GM12864 (cell line): ENCODE measurements around the gene NPC1L1.
"Not testable (repeated sequence)": the region's sequence is repeated elsewhere in the genome, so short reads cannot be mapped to it uniquely, and the experiment has no call there.

Experiments
- DNase-seq: peaks from one replicate; pipeline ENCODE4 v3.0.0-alpha.2; 2011; ENCODE audit warnings: low read depth
- H3K4me3 ChIP-seq: 2 replicates; pipeline ENCODE4 v1.5.1; 2011; ENCODE audit warnings: mild to moderate bottlenecking, low read depth, low read length, control low read depth
- TF ChIP-seq, protein P1 (sequence below): IDR thresholded peaks from 2 replicates; pipeline ENCODE4 v1.5.1; 2011; ENCODE audit warnings: low read depth, mild to moderate bottlenecking, moderate library complexity, low read length, control low read depth, inconsistent platforms; ENCODE audit errors: missing control alignments

The NPC1L1 gene

GRCh38 chr7:44515590-44516268, 25.4 kb downstream of the NPC1L1 start:
- DNase-seq = no peak
- TF ChIP-seq, protein P1, sequence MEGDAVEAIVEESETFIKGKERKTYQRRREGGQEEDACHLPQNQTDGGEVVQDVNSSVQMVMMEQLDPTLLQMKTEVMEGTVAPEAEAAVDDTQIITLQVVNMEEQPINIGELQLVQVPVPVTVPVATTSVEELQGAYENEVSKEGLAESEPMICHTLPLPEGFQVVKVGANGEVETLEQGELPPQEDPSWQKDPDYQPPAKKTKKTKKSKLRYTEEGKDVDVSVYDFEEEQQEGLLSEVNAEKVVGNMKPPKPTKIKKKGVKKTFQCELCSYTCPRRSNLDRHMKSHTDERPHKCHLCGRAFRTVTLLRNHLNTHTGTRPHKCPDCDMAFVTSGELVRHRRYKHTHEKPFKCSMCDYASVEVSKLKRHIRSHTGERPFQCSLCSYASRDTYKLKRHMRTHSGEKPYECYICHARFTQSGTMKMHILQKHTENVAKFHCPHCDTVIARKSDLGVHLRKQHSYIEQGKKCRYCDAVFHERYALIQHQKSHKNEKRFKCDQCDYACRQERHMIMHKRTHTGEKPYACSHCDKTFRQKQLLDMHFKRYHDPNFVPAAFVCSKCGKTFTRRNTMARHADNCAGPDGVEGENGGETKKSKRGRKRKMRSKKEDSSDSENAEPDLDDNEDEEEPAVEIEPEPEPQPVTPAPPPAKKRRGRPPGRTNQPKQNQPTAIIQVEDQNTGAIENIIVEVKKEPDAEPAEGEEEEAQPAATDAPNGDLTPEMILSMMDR = no peak

DNA sequence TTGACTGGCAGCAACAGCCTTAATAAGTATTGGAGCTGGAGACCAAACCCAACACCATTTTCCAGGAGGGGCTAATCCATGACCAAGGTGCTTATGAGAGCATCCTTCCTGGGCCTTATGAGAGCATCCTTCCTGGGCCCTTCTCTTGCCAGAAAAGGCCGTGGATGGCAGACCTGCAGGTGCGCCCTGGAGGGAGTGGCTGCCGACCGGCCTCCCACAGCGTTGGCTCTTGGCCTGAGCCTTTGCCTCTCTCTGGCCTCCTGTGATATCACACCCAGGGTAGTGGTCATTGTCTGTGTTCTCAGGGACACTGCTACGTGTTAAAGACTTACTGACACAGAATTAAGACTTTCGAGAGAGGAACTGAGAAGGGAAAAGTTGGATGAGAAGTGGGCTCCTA, 28.4 kb downstream of the NPC1L1 start:
- DNase-seq = no peak
- TF ChIP-seq, protein P1 = no peak
- no peak overlapping the region for H3K4me3 ChIP-seq

More at GRCh38 chr7:44515590-44516268, 25.4 kb downstream of the NPC1L1 start:
- H3K4me3 ChIP-seq = no peak overlapping the region

DNA sequence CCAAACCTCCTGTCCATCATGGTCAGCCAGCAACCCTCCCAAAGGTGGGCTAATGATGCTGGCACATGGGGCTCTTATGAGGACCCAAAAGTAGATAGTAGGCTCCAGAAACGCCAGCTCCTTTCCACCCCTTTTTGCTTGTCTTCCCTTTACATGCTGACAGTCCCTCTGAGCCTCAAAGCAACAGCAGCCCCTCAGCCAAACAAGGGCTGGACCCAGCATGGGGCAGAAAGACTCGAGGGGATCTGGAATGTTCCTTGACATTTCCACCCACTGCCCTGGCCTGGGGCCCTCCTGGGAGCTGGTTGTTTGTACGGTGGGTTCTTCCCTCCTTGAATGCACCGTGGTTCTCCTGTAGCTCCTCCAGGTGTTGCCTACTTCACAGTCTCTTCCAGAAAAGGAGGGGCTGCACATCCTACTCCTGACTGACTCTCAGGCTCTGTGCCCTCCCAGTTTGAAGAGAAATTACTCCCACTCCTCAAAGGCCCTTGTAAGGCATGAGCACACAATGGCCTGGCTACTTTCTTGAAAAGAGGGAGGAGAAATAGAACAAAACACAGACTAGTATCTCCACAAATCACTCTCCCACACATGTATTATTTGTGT, 29.2 kb downstream of the NPC1L1 start:
- H3K4me3 ChIP-seq = no peak overlapping the region
- no peak for DNase-seq
- TF ChIP-seq, protein P1 = no peak

GRCh38 chr7:44511236-44511635, 29.9 kb downstream of the NPC1L1 start:
- DNase-seq = no peak
- H3K4me3 ChIP-seq = no peak overlapping the region

GRCh38 chr7:44508328-44509030, 32.7 kb downstream of the NPC1L1 start:
- no peak for DNase-seq
- TF ChIP-seq, protein P1 = no peak
- H3K4me3 ChIP-seq = no peak overlapping the region

More at GRCh38 chr7:44511236-44511635, 29.9 kb downstream of the NPC1L1 start:
- TF ChIP-seq, protein P1 = no peak

GRCh38 chr7:44506592-44507288, 34.4 kb downstream of the NPC1L1 start:
- not testable (repeated sequence) for DNase-seq, H3K4me3 ChIP-seq

- no peak for DNase-seq
- H3K4me3 ChIP-seq = no peak overlapping the region
- TF ChIP-seq, protein P1 = no peak
These were observed 35.5 kb downstream of the NPC1L1 start for GRCh38 chr7:44505595-44505994.
